OCI-LY7 (cell line): ENCODE measurements around the gene SYK. TPM values are rescaled to one million over a fixed set of nuclear protein-coding genes. Genes with fewer than 3 reads are reported as not detected.

Experiments used
- BruUV-seq: library from RNA; stranded (reverse); fragments of 400-500 nt; replicated peaks from 2 replicates; lab custom pipeline; 2021; lab: Mats Ljungman, UMichigan
- CTCF ChIA-PET: fragments of 300-600 bp; sonication (Branson Sonifier 250); formaldehyde crosslinking; loops from one replicate; lab custom pipeline; 2022; ENCODE audit warnings: antibody characterized with exemption; ENCODE audit not compliant: unreplicated experiment; lab: Charles Lee
- POLR2A ChIA-PET: fragments of 300-600 bp; sonication (Branson Sonifier 250); formaldehyde crosslinking; loops from one replicate; lab custom pipeline; 2022; ENCODE audit warnings: antibody characterized with exemption; lab: Charles Lee
- DNase-seq: peaks from one replicate; pipeline ENCODE4 v3.0.0-alpha.2; 2015; ENCODE audit warnings: low spot score
- H2AFZ ChIP-seq: fragments of 200-600 bp; sonication (generic), shearing (Covaris generic); 2 replicates; pipeline ENCODE4 v1.6.1; 2014; ENCODE audit warnings: mild to moderate bottlenecking, antibody characterized with exemption, low read length, moderate library complexity
- H3K27ac ChIP-seq: fragments of 200-600 bp; sonication (generic); 2 replicates; pipeline ENCODE4 v1.5.1; 2014; ENCODE audit warnings: mixed run types, low read depth, mild to moderate bottlenecking, moderate library complexity, low read length, inconsistent platforms; ENCODE audit not compliant: poor library complexity, severe bottlenecking
- H3K36me3 ChIP-seq: fragments of 200-600 bp; sonication (generic); 2 replicates; pipeline ENCODE4 v1.6.1; 2014; ENCODE audit warnings: mild to moderate bottlenecking, antibody characterized with exemption, low read length, moderate library complexity, mixed read lengths; ENCODE audit not compliant: insufficient read depth
- H3K4me1 ChIP-seq: fragments of 200-600 bp; sonication (generic); 2 replicates; pipeline ENCODE4 v1.5.1; 2014; ENCODE audit warnings: mild to moderate bottlenecking, low read length; ENCODE audit not compliant: insufficient read depth, poor library complexity, severe bottlenecking
- H3K4me2 ChIP-seq: fragments of 200-600 bp; sonication (generic); 2 replicates; pipeline ENCODE4 v1.6.1; 2014; ENCODE audit warnings: mild to moderate bottlenecking, low read length
- H3K4me3 ChIP-seq: fragments of 200-600 bp; sonication (generic); 2 replicates; pipeline ENCODE4 v1.5.1; 2014; ENCODE audit warnings: mild to moderate bottlenecking, low read depth, low read length; ENCODE audit not compliant: poor library complexity, severe bottlenecking
- H3K79me2 ChIP-seq: fragments of 200-600 bp; sonication (generic); 2 replicates; pipeline ENCODE4 v1.6.1; 2016; ENCODE audit warnings: low read depth, mild to moderate bottlenecking, low read length, moderate library complexity, mixed read lengths; ENCODE audit not compliant: insufficient read depth
- H3K9me2 ChIP-seq: fragments of 200-600 bp; sonication (generic); 2 replicates; pipeline ENCODE4 v1.6.1; 2016; ENCODE audit warnings: mild to moderate bottlenecking, low read length, mixed read lengths; ENCODE audit not compliant: insufficient read depth
- H3K9me3 ChIP-seq: fragments of 200-600 bp; sonication (generic); 2 replicates; pipeline ENCODE4 v1.6.1; 2014; ENCODE audit warnings: mild to moderate bottlenecking, mixed run types, low read length, mixed read lengths
- H4K20me1 ChIP-seq: fragments of 200-600 bp; sonication (generic); 2 replicates; pipeline ENCODE4 v1.6.1; 2014; ENCODE audit warnings: mild to moderate bottlenecking, antibody characterized with exemption, low read length, moderate library complexity, mixed read lengths; ENCODE audit not compliant: insufficient read depth
- CTCF ChIP-seq: fragments of 200-600 bp; sonication (generic); conservative IDR thresholded peaks from 2 replicates; pipeline ENCODE4 v1.5.1; 2014; ENCODE audit warnings: mild to moderate bottlenecking, antibody characterized with exemption, low read length, moderate library complexity, mixed read lengths
- EZH2phosphoT487 ChIP-seq: fragments of 200-600 bp; sonication (generic); IDR thresholded peaks from 2 replicates; pipeline ENCODE4 v1.6.1; 2018; ENCODE audit warnings: low read depth, borderline replicate concordance, mild to moderate bottlenecking, mixed run types, antibody characterized with exemption, low read length, moderate library complexity, mixed read lengths
- intact Hi-C: fragments of 100-400 bp; cut with micrococcal nuclease; formaldehyde crosslinking; loops from one replicate; pipeline ENCODE4 v1.10.0; 2022; ENCODE audit not compliant: unreplicated experiment
- total RNA-seq, 2 experiments: library from RNA; depleted of rRNA in 1 of 2; stranded (reverse); fragments of >200 nt in 1 of 2; shearing (Covaris generic) in 1 of 2; gene quantifications; 2 replicates each; pipeline ENCODE4 v1.2.3, GENCODE V29; 2014 to 2022

The SYK gene
- total RNA-seq, 2 experiments from 2014 or later, result 112 to 175 TPM

DNA sequence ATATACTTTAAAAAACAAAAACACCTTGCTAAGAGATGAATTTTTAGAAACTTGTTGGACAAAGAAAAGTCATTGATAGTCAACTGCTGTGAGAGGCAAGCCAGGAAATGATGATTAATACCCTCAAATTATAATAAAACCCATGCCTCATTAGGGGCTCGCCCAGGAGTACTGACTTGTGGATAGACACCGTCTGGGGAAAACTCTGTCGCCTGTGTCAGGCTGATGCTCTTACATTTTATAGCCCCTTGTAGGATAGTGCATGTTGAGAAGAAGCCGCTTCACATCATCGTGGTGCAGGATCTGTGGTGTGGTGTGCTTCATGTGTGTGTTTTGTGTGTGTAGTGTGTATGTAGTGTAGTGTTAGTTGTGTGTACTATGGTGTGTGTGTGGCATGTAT is 39.1 kb downstream of the SYK start:
- intact Hi-C loops, result no loop called here
- Histone ChIP-seq H3K4me2 (no peak overlapping the region), H3K4me3 (no peak overlapping the region), H3K27ac (no peak overlapping the region), H2AFZ (no peak overlapping the region), H3K9me2 (no peaks in the 10 kb centered on the region), H3K9me3 (peaks cover under 1% of the 10 kb centered on the region; the same call in 1 of the 2 replicates), H4K20me1 (no peaks in the 10 kb centered on the region), H3K36me3 (peaks cover 96% of the 10 kb centered on the region), H3K4me1 (peaks cover 56% of the 10 kb centered on the region), H3K79me2 (peaks cover 72% of the 10 kb centered on the region)
- TF ChIP-seq EZH2phosphoT487 (no peak), CTCF (no peak)
- DNase-seq, result no peak
- ChIA-PET POLR2A (no interaction called here), CTCF (no interaction called here)
- BruUV-seq, result no TSS peak

GRCh38 chr9:90841213-90841612 is 39.6 kb downstream of the SYK start:
- POLR2A ChIA-PET, result no interaction called here
- CTCF ChIA-PET, result no interaction called here
- Histone ChIP-seq H3K9me3 (no peaks in the 10 kb centered on the region), H3K36me3 (peaks cover 97% of the 10 kb centered on the region), H3K4me1 (peaks cover 51% of the 10 kb centered on the region), H3K4me2 (no peak overlapping the region), H3K4me3 (no peak overlapping the region), H3K9me2 (no peaks in the 10 kb centered on the region), H2AFZ (no peak overlapping the region), H3K27ac (no peak overlapping the region), H4K20me1 (no peaks in the 10 kb centered on the region), H3K79me2 (peaks cover 67% of the 10 kb centered on the region)
- TF ChIP-seq CTCF, result no peak
- DNase-seq, result no peak
- intact Hi-C loops, result no loop called here
- BruUV-seq, result no TSS peak

DNA sequence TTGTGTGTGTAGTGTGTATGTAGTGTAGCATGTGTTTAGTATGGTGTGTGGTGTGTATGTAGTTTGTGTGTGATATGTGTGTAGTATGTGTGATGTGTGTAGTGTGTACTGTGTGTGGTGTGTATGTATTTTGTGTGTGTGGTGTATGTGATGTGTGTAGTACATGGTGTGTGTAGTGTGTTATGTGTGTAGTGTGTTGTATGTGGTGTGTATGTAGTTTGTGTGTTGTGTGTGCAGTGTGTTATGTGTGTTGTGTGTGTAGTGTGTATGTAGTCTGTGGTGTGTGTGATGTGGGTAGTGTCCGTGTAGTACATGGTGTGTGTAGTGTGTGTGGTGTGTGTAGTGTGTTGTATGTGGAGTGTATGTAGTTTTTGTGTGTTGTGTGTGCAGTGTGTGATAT is 40.0 kb downstream of the SYK start:
- H3K79me2 ChIP-seq, result peaks cover 63% of the 10 kb centered on the region
- H3K4me2 ChIP-seq, result no peak overlapping the region
- intact Hi-C loops, result no loop called here
- POLR2A ChIA-PET, result no interaction called here
- H2AFZ ChIP-seq, result no peak overlapping the region
- no peaks in the 10 kb centered on the region for H4K20me1 ChIP-seq
- peaks cover 47% of the 10 kb centered on the region for H3K4me1 ChIP-seq
- no peak for TF ChIP-seq CTCF
- TF ChIP-seq EZH2phosphoT487, result no peak
- DNase-seq, result no peak
- CTCF ChIA-PET, result no interaction called here
- BruUV-seq, result no TSS peak
- no peak overlapping the region for H3K4me3 ChIP-seq
- H3K27ac ChIP-seq, result no peak overlapping the region
- H3K36me3 ChIP-seq, result peaks cover 98% of the 10 kb centered on the region
- no peaks in the 10 kb centered on the region for H3K9me2 ChIP-seq
- H3K9me3 ChIP-seq, result no peaks in the 10 kb centered on the region
